Memory B cell (primary cell): Measurements from ENCODE around the gene RBM47.
"Not testable (repeated sequence)": the region's sequence is repeated elsewhere in the genome, so short reads cannot be mapped to it uniquely, and the experiment has no call there.

ENCODE experiments used
- ATAC-seq: fragments of 150-1000 bp; cut with Tn5 transposase; 2 replicates; pipeline ENCODE4 v1.10.0; 2021; ENCODE audit warnings: low read depth, mild to moderate bottlenecking, moderate library complexity
- DNase-seq, 2 donors: peaks; one replicate each; pipeline ENCODE4 v3.0.0; 2022; ENCODE audit warnings: low spot score in 2 of 2
- H3K27ac Mint-ChIP-seq: one replicate; pipeline ENCODE4 v1.8.0; 2022; ENCODE audit warnings: mild to moderate bottlenecking, moderate library complexity, mixed read lengths
- H3K27me3 Mint-ChIP-seq: one replicate; pipeline ENCODE4 v1.8.0; 2022; ENCODE audit warnings: mixed read lengths
- H3K36me3 Mint-ChIP-seq: one replicate; pipeline ENCODE4 v1.8.0; 2022; ENCODE audit warnings: mild to moderate bottlenecking, mixed read lengths
- H3K4me1 Mint-ChIP-seq: one replicate; pipeline ENCODE4 v1.8.0; 2022; ENCODE audit warnings: mixed read lengths
- H3K4me3 Mint-ChIP-seq: one replicate; pipeline ENCODE4 v1.8.0; 2022; ENCODE audit warnings: mild to moderate bottlenecking, moderate library complexity, mixed read lengths
- H3K9me3 Mint-ChIP-seq: one replicate; pipeline ENCODE4 v1.8.0; 2022; ENCODE audit warnings: mixed read lengths

RBM47 gene

DNA sequence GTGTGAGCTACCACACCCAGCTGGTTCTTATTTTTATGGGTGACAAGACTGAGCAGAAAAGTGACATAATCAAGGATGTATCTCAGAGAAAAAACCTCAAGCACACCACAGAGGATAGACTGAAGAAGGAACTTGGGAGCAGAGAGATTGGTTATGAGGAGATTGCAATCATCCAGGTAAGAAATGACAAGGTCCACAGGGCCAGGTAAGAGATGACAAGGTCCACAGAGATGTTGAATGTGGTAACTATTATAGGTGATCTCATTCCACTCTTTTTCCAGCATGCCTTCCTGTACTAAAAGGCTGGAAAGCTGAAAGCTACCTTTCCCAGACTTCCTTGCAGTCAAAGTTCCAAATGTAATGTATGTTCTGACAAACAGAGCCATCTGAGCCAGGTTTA is 15.9 kb upstream of the RBM47 start:
- DNase-seq (no peak), ATAC-seq (no peak)
- Mint-ChIP-seq H3K27ac (no peak overlapping the region), H3K4me3 (no peak overlapping the region), H3K36me3 (no peaks in the 10 kb centered on the region), H3K9me3 (no peaks in the 10 kb centered on the region), H3K27me3 (no peaks in the 10 kb centered on the region), H3K4me1 (no peaks in the 10 kb centered on the region)

DNA sequence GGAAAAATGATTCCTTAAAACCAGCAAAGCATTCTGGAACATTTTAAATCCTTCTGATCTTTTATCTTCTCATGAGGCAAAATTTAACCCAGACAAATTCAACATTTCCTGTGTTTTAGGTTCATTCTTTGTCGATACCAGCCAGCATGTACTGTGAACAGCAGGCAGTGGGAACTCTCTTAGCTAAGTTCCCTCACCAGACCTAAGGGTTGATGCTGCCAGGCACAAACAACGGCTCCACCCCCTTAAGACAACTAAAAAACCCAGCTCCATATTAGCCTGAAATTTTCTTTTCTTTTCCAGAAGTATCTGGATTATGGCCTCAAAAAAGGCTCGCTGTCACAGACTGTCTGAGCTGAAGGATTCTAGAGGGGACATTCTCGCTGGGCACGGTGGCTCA is 2.4 kb upstream of the RBM47 start:
- no peak overlapping the region for H3K27ac Mint-ChIP-seq
- H3K4me1 Mint-ChIP-seq = peaks cover 16% of the 10 kb centered on the region
- DNase-seq (no peak), ATAC-seq (no peak)
- H3K36me3 Mint-ChIP-seq = no peaks in the 10 kb centered on the region
- H3K27me3 Mint-ChIP-seq = no peaks in the 10 kb centered on the region
- H3K4me3 Mint-ChIP-seq = no peak overlapping the region
- no peaks in the 10 kb centered on the region for H3K9me3 Mint-ChIP-seq

DNA sequence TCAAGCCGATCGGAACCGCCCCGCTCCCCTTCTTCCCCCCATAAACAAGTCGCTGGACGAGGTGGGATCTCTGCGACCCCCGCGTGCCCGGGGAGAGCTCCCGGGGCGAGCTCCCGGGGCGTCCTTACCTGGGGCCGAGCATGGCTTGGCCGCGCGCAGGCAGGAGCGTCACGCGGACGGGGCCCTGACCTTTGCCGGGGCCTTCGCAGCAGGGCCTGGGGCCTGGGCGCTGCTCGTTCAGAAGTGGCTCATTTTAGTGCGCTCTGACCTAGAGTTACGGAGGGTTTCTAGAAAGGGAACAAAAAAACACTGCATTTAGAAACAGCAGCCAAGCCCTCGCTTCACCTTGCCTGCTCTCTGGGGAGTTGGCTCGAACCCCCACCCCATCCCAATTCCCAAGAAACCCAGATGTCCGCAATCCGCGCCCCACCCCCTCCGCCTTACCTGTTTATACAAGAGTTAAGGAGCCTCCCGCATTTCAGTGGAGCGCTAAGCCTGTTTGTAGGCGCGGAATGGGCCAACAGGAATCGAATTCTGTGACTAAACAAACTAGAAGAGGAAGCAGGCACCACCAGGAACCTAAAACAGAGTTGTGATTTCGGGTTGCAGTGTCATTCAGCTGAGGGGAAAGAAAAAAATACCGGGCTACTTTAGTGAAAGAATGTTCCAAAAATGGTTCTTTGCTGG is 814 bp upstream of the RBM47 start:
- peak in 1 of 2 donors; percentile 30 for DNase-seq
- peaks cover 22% of the 10 kb centered on the region for H3K4me1 Mint-ChIP-seq
- H3K9me3 Mint-ChIP-seq = no peaks in the 10 kb centered on the region
- no peaks in the 10 kb centered on the region for H3K27me3 Mint-ChIP-seq
- peaks cover 5% of the 10 kb centered on the region for H3K36me3 Mint-ChIP-seq
- H3K27ac Mint-ChIP-seq = peak overlapping the region; percentile 89
- ATAC-seq = peak; percentile 75
- H3K4me3 Mint-ChIP-seq = peak overlapping the region; percentile 98

GRCh38 chr4:40628888-40629287 is 776 bp downstream of the RBM47 start:
- H3K9me3 Mint-ChIP-seq = no peaks in the 10 kb centered on the region
- H3K36me3 Mint-ChIP-seq = peaks cover 5% of the 10 kb centered on the region
- H3K27ac Mint-ChIP-seq = peak overlapping the region; percentile 89
- ATAC-seq (no peak), DNase-seq (no peak)
- peak overlapping the region; percentile 98 for H3K4me3 Mint-ChIP-seq
- H3K4me1 Mint-ChIP-seq = peaks cover 22% of the 10 kb centered on the region
- no peaks in the 10 kb centered on the region for H3K27me3 Mint-ChIP-seq

DNA sequence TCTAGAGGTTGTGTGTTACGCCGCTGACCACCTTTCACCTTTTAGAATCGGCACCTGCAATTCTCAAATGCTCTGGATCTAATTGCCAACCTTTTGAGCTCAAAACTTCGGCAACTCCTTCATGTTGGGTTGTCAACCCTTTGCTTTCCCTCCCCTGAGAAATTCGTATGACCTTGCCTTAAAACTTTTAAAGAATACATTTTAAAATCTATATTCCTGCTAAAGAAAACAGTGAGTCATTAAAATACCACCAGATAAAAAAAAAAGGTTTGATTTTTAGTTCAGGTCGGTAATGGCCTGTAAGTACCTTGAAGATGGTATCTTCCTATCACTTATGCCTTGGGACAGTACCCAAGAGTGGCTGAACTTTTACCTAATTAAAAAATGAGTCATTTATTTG is 1.3 kb downstream of the RBM47 start:
- not testable (repeated sequence) for ATAC-seq, H3K36me3 Mint-ChIP-seq, DNase-seq, H3K27ac Mint-ChIP-seq, H3K4me3 Mint-ChIP-seq, H3K9me3 Mint-ChIP-seq, H3K27me3 Mint-ChIP-seq
- H3K4me1 Mint-ChIP-seq = peaks cover 24% of the 10 kb centered on the region

GRCh38 chr4:40627540-40627939 is 2.1 kb downstream of the RBM47 start:
- no peaks in the 10 kb centered on the region for H3K9me3 Mint-ChIP-seq
- H3K36me3 Mint-ChIP-seq = peaks cover 5% of the 10 kb centered on the region
- H3K4me3 Mint-ChIP-seq = no peak overlapping the region
- DNase-seq (no peak), ATAC-seq (no peak)
- H3K27ac Mint-ChIP-seq = no peak overlapping the region
- H3K4me1 Mint-ChIP-seq = peaks cover 31% of the 10 kb centered on the region
- H3K27me3 Mint-ChIP-seq = no peaks in the 10 kb centered on the region

GRCh38 chr4:40626183-40626990 is 3.3 kb downstream of the RBM47 start:
- H3K27ac Mint-ChIP-seq = no peak overlapping the region
- H3K9me3 Mint-ChIP-seq = peaks cover 4% of the 10 kb centered on the region
- ATAC-seq (no peak), DNase-seq (no peak)
- H3K4me1 Mint-ChIP-seq = peaks cover 39% of the 10 kb centered on the region
- peaks cover 9% of the 10 kb centered on the region for H3K36me3 Mint-ChIP-seq
- H3K27me3 Mint-ChIP-seq = no peaks in the 10 kb centered on the region
- H3K4me3 Mint-ChIP-seq = no peak overlapping the region

DNA sequence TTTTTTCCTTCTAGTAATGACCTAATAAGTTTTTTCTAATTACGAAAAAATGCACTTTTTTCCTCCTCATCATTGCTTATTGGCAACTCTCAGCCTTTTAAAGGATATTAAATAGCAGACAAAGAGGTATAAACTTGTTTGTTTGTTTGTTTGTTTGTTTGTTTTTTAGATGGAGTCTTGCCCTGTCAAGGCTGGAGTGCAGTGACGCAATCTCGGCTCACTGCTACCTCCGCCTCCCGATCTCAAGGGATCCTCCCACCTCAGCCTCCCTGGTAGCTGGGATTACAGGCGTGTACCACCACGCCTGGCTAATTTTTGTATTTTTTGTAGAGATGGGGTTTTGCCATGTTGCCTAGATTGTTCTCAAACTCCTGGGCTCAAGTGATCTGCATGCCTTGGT is 6.0 kb downstream of the RBM47 start:
- Mint-ChIP-seq H3K27ac (no peak overlapping the region), H3K27me3 (no peaks in the 10 kb centered on the region), H3K9me3 (peaks cover 4% of the 10 kb centered on the region), H3K36me3 (peaks cover 9% of the 10 kb centered on the region), H3K4me3 (no peak overlapping the region), H3K4me1 (peaks cover 29% of the 10 kb centered on the region)
- no peak for ATAC-seq
- DNase-seq = no peak

DNA sequence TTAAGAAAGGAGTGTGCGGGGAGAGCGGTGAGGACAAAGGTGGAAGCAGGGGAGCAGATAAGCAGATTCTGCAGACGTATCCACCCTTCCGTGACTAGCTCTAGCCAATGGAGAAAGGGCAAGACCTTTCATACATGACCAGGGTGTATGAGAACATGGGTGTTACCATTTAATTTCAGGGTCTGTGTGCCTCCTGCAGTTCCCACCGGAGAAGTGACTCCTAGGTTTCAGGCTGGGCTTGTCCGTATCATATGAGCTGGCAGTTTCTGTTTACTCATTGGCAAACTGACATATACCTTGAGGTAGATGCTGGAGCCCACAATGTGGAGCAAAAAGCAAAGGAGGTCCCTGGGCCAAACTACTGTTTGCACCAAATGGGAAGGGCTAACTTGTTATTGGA is 6.8 kb downstream of the RBM47 start:
- no peak for DNase-seq
- Mint-ChIP-seq H3K4me3 (no peak overlapping the region), H3K36me3 (peaks cover 9% of the 10 kb centered on the region), H3K4me1 (peaks cover 29% of the 10 kb centered on the region), H3K27ac (no peak overlapping the region), H3K27me3 (no peaks in the 10 kb centered on the region), H3K9me3 (peaks cover 4% of the 10 kb centered on the region)
- no peak for ATAC-seq

DNA sequence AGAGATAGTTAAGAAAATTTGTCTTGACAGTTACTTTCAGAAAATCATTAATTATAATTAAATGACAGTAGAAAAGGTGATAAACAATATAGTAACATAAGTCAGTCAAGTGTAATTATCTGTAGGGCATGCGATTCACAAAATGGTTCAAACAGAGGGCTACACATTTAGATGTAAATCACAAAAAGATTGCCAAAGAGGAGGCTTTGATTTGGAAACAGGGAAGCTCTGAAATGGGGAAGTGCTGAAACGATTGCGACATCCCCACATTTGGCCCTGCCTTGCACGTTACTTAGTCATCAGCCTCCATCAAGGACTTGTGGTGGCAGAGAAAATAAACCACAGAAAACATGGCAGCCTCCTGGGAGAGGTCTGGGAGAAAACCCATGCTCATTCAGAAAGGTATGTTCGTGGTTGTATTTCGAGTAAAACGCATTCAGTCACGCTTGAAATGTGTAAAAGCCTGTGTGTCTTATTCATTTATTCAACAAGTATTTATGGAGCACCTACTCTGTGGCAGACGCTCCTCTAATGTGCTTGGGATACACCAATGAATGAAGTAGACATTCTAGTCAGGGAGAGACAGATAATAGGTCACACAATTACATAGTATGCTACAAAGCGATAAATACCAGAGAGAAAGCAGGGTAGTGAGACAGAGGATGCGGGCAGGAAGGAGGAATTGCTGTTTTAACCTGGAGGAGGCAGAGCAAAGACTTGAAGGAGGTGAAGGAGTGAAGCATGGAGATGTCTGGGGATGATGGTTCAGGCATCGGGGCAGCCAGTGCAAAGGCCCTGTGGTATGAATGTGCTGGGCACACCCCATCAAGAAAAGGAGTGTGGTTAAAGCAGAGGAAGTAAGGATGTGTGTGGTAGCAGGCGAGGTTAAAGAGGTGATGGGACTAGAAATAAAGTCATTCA is 7.8 kb downstream of the RBM47 start:
- peaks cover 29% of the 10 kb centered on the region for H3K4me1 Mint-ChIP-seq
- peak overlapping the region; percentile 69 for H3K4me3 Mint-ChIP-seq
- ATAC-seq (peak; percentile 95), DNase-seq (peak; percentile 16 to 50)
- peak overlapping the region; percentile 64 for H3K27ac Mint-ChIP-seq
- no peaks in the 10 kb centered on the region for H3K27me3 Mint-ChIP-seq
- peaks cover 4% of the 10 kb centered on the region for H3K9me3 Mint-ChIP-seq
- H3K36me3 Mint-ChIP-seq = peaks cover 8% of the 10 kb centered on the region

DNA sequence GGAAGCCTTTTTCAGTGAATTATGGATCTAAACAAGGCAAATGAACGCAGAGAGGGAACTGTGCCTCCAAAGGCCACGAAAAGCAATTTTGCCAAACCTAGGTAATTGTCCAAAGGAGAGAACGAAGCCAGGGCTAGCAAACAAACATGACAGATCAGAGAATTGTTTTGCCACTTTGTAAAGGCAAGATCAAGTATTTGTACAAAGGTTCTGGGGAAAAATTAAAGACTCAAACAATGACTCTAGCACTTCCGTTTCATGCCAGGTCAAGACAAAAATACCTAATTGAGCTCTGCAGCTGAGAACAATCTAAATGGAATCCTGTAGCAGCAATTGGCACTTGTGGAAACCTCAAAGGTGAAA is 8.5 kb downstream of the RBM47 start:
- Mint-ChIP-seq H3K9me3 (peaks cover 4% of the 10 kb centered on the region), H3K36me3 (peaks cover 7% of the 10 kb centered on the region), H3K4me1 (peaks cover 25% of the 10 kb centered on the region), H3K27me3 (no peaks in the 10 kb centered on the region), H3K4me3 (peak overlapping the region; percentile 8), H3K27ac (peak overlapping the region; percentile 64)
- DNase-seq (no peak), ATAC-seq (peak; percentile 6)

DNA sequence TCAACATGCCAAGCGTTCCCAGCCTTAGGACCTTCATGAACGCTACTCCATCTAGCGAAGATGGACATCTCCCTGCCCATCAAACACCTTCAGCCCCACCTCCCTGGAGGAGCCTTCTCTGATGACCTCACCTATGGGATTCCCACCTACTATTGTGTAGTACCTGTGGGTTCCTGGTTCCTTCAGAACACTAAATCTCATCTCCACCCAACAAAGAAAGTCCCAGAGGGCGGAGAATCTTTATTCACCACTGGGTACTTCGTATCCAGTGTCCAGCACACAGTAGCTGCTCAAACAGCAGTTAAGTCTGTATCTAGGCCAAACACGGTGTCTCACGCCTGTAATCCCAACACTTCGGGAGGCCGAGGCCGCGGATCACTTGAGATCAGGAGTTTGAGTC is 10.1 kb downstream of the RBM47 start:
- no peak overlapping the region for H3K27ac Mint-ChIP-seq
- ATAC-seq (no peak), DNase-seq (no peak)
- H3K4me3 Mint-ChIP-seq = no peak overlapping the region
- H3K9me3 Mint-ChIP-seq = peaks cover 4% of the 10 kb centered on the region
- H3K36me3 Mint-ChIP-seq = peaks cover 4% of the 10 kb centered on the region
- H3K4me1 Mint-ChIP-seq = peaks cover 23% of the 10 kb centered on the region
- H3K27me3 Mint-ChIP-seq = no peaks in the 10 kb centered on the region

- H3K9me3 Mint-ChIP-seq = peaks cover 4% of the 10 kb centered on the region
These were observed 11.8 kb downstream of the RBM47 start for GRCh38 chr4:40617872-40618271.

DNA sequence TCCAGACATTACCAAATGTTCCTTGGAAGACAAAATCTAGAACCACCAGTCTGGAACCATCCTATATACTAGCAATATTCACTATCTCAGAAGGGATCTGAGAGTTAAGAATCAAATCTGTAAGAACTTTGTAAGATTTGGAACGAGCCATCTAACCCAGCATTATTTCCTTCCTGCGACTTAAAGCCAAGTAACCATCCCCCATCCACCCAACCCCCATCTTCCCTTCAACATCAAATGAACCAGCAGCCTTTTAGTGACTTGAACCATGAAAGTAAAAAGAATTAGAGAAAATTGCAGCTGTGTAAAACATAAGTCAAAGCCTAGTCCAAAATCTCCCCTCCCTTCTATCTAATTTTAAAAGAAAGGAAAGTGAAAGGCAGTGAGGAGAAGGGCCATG is 15.6 kb downstream of the RBM47 start:
- DNase-seq = no peak
- no peaks in the 10 kb centered on the region for H3K9me3 Mint-ChIP-seq
- no peaks in the 10 kb centered on the region for H3K27me3 Mint-ChIP-seq
- no peak for ATAC-seq
- H3K4me3 Mint-ChIP-seq = no peak overlapping the region
- H3K4me1 Mint-ChIP-seq = peaks cover 4% of the 10 kb centered on the region
- H3K27ac Mint-ChIP-seq = peak overlapping the region; percentile 28
- peaks cover 2% of the 10 kb centered on the region for H3K36me3 Mint-ChIP-seq

More at GRCh38 chr4:40617872-40618271, 11.8 kb downstream of the RBM47 start:
- H3K27ac Mint-ChIP-seq = no peak overlapping the region
- DNase-seq (no peak), ATAC-seq (no peak)
- H3K27me3 Mint-ChIP-seq = no peaks in the 10 kb centered on the region
- H3K36me3 Mint-ChIP-seq = peaks cover 6% of the 10 kb centered on the region
- peaks cover 21% of the 10 kb centered on the region for H3K4me1 Mint-ChIP-seq
- no peak overlapping the region for H3K4me3 Mint-ChIP-seq
